GM18873 (cell line): ENCODE results near the gene CFAP97D2.
"Not testable (repeated sequence)": the region's sequence is repeated elsewhere in the genome, so short reads cannot be mapped to it uniquely, and the experiment has no call there.

Source experiments
- ATAC-seq: cut with Tn5 transposase; IDR thresholded peaks from one replicate; pipeline ENCODE4 v1.9.1; 2021; ENCODE audit warnings: mild to moderate bottlenecking, moderate library complexity, moderate number of reproducible peaks; ENCODE audit not compliant: unreplicated experiment, low FRiP score

The CFAP97D2 gene

DNA sequence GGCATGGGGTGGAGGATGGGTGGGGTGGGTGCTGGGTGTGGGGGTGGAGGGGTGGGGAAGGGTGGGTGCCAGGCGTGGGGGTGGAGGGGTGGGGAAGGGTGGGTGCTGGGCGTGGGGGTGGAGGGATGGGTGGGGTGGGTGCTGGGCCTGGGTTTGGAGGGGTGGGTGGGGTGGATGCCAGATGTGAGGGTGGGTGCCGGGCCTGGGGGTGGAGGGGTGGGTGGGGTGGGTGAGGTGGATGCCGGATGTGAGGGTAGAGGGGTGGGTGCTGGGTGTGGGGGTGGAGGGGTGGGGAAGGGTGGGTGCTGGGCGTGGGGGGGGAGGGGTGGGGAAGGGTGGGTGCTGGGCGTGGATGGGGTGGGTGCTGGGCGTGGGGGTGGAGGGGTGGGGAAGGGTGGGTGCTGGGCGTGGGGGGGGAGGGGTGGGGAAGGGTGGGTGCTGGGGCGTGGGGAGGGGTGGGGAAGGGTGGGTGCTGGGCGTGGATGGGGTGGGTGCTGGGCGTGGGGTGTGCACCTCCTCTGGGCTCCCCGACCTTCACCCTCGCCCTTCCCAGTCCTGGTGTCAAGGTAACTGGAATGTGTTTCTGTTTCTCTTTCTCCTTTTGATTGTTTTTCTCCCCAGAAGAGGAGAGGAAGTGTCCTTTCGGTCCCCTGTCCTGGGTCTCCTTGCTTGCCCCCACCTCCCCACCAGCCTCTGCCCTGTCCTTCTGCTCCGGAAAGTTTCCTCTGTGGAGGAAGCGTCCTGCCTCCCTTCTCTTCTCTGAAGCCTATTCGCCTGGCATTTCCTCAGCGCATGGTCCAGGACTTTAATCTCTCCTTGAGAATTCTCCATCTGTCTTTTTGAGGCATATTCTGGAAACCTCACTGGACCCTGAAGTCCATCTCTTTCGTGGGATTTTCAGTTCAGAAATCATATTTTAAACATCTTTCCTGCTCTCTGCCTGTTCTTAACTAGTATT lies 22.9 kb upstream of the CFAP97D2 start:
- ATAC-seq = no peak

DNA sequence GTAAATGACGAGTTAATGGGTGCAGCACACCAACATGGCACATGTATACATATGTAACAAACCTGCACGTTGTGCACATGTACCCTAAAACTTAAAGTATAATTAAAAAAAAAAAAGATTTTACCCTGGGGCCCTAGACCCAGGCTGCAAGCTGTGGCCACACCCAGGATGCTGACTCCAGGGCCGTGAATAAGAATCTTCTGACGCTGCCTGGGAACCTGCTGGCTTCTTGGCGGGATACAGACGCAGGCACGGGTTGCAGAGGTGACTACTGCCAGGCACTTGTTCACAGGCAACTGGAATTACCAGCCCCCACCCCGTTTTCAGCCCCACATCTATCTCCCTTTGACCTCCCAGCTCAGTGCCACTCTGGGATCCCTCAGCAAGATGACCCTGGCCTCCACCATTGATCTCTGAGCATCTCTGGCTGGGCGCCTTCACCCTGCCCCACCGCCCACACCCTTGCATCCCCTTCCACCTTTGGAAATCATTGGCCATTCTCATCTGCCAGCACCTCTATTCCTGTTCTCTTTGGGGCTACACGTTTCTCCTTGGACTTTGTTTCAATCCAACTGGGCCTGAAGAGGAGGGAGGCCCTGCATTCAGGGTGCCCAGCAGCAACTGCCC lies 21.1 kb upstream of the CFAP97D2 start:
- no peak for ATAC-seq

DNA sequence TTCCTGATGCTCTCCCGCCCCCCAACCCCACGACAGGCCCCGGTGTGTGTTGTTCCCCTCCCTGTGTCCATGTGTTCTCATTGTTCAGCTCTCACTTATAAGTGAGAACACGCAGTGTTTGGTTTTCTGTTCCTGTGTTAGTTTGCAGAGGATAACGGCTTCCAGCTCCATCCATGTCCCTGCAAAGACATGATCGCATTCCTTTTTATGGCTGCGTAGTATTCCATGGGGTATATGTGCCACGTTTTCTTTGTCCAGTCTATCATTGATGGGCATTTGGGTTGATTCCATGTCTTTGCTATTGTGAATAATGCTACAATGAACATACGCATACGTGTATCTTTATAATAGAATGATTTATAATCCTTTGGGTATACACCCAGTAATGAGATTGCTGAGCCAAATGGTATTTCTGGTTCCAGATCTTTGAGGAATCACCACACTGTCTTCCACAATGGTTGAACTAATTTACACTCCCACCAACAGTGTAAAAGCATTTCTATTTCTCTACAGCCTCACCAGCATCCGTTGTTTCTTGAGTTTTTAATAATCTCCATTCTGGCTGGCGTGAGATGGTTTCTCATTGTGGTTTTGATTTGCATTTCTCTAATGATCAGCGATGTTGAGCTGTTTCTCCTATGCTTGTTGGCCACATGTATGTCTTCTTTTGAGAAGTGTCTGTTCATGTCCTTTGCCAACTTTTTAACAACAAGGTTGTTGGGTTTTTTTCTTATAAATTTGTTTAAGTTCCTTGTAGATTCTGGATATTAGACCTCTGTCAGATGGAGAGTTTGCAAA lies 20.0 kb upstream of the CFAP97D2 start:
- not testable (repeated sequence) for ATAC-seq

DNA sequence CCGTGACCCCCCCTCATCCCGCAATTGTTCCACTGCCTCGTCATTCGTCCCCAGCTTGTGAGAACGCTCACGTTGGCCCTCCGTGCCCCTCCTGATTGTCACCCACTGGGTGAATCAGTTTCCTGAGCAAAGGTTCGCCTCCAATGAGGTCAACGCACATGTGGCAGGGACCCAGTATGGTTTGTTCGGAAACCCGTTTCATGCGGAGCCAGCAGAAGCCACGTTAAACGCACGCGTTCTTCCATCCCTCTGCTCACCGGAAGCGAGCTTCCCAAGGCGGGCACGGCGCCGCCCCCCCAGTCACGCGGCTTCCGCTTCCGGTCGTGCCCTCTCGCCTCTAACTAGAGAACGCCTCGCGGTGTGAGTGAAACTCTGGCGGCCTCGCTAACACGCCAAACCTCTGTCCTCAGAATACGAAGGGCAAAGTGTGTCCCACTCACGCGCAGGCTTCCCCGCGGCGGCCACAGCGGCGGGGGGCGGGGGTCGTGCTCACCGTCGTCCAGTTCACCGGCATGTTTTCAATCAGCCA lies 18.0 kb upstream of the CFAP97D2 start:
- no peak for ATAC-seq

DNA sequence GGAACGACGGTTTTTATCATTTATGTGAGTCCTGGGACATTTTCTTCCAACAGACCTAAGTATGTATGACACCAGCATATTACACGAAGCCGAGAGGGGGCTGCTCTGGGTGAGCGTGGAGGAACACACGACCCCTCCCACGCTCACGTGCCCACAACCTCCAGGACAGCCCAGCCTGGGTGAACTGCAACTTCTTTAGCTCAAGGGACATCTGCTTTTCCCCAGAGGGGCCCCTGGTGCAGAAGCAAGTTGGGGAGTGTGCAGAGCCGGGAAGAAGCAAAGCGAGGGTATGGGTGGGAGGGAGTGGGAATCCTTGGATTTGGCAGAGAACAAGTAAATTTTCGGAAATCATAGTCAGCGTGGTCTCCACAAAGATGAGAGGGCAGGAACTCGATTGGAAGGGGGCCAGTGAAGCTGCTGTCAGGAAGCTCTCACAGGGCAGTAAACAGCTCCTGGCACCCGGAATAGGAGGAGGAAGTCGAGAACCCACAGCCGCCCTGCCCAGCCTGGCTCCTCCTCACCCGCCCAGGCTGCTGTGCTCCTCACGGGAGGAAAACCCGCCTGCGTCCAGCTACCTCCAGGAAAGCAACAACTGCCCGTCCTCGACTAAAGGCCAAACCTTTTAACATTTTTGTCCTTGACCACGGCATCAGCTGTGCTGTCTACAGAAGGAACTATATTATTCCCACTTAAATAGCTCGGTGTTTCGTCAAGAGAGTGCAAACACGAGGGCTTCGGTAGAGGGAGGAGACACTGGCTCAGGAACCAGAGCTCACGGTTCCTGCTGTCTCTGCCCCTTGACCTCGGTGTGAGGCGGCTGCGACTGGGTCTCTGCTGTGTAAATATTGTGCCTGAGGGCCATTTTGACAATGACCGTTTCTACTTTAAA lies 17.2 kb upstream of the CFAP97D2 start:
- no peak for ATAC-seq

DNA sequence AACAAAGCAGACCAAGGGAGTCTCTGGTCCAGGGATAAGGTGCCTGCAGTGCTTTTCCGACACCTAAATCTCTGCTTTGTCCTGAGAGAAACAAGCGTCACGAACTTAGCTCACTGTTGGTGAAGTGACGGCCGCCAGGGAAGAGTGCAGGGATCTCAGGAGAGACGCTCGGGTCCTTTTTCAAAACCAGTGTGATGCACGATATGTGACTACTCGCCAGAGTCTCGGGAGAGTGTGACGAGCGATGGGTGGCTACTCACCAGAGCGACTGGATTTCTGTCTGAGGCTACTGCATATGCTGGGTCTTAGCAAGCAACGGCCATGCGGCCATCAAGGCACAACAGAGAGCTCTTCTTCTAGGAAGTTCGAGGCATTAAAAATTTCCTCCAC lies 16.5 kb upstream of the CFAP97D2 start:
- no peak for ATAC-seq

DNA sequence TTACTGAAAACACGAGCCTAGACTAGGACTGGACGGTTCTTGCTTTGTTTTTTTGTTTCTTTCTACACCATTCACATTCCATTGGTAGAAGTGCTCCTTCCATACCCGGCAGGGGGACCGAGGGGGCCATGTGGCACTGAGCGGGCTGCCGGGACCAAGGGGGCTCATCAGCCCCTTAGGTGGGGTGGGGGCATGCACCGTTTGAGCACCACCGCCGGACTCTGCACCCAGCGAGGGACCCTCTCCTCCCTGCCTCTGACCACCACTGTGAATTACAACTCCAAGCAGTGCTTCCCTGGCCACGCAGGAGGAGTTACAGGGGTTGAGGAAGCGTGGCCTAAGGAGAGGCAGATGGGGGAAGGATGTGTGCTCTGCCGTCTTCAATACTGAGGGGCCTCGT lies 15.0 kb upstream of the CFAP97D2 start:
- ATAC-seq = no peak

DNA sequence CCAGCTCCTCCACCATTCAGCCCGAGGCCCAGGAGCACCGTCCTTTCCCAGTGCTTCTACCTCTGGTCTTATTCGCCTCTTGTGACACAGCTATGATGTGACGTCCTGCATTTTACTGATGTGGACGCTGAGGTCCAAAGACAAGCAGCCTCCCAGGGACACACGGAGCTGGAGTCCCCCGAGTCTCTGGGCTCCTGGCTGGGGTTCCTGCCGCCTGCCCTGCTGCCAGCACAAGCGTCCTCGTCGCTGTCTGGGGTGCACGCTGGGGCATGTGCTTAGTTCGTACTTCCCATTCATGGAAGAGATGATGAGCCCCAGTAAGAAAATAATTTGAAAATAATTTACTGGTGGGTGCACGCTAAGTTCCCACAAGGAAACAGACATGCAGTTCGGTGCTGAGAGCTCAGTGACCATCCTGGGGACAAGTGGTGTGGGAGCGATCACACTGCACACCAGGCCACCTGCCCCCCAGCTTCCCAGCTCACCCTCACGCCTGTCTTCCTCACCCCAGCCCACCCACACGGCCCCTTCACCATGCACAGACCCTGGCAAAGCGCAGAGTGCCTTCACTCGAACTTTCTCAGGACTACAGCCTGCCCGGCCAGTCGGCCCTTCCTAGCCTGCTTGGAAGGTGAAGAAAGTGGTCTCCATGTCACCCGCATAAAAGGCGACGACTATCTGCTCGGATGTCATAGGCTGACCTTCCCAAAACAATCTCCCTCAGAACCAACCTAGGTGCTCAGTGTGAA lies 14.2 kb upstream of the CFAP97D2 start:
- ATAC-seq = no peak

DNA sequence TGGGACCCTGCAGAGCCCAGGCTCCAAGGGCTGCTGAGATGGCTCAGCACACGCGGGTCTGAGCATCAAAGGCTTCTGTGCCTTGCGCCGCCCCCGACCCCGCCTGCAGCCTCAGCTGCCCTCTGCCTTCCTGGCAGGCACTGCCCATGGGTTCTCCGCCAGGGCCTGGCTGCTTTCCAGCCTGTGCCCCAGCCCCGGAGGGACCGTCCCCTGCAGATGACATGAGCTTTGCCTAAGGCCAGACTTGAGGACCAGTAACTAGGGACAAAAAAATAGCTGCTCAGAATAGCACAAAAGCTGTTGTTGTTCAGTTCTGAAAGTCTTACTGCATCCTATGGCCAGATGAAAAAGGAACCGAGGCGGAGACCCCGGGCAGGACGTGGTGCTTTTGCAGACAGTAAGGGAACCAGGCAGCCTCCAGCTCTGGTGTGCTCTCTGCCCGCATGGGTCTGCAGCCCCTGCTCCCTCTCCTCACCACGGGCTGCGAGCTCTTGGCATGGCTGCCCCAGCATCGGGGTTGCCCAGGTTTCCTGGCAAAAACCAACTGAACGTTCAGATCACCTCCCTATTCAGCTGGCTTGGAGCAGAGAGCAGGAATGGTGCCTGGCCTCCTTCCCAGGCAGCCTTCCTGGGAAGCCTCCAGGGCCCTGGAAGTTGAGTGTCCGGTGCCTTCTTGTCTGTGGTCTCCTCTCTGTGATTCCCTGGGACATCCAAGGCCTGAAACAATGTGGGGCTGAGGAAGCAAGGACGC lies 12.5 kb upstream of the CFAP97D2 start:
- ATAC-seq = no peak

DNA sequence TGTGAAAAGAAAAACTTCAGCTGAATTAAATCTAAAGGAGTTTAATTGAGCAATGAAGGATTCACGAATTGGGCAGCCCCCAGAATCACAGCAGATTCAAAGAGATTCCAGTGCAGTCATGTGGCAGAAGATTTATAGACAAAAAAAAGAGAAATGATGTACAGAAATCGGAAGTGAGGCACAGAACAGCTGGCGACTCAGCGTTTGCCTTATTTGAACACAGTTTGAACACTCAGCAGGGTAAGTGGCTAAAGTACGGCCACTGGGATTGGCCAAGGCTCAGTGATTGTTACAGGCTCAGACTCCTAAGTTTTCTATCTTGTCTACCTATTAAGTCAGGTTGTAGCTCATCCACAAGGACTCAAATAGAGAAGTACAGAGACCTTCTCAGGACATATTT lies 11.6 kb upstream of the CFAP97D2 start:
- ATAC-seq = no peak

DNA sequence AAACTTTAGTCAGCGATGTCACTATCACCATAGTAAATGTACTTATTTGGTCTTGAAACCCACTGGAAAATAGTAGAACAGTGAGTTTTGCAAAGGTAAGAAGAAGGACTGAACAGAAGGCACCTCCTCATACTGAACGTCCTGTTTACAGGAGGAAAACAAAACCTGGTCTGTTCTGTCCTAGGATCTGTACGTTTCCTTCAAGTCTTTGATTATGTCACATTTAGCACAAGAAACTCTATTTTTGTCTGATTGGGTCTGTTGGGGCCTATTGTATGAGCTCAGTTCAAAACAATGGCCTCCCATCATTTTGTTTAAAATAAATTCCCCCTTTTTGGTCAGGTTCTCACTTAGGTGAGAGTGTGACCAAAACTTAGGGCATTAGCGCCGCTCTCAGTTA lies 11.2 kb upstream of the CFAP97D2 start:
- ATAC-seq = no peak

DNA sequence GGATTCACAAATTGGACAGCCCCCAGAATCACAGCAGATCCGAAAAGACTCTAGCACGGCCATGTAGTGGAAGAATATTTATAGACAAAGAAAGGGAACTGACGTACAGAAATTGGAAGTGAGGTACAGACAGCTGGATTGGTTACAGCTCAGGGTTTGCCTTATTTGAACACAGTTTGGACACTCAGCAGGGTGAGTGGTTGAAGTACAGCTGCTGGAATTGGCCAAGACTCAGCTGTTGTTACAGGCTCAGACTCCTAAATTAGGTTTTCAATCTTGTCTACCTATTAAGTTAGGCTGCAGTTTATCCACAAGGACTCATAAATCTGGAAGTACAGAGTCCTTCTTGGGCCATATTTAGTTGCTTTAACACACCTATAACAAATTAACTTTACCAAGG lies 5.8 kb upstream of the CFAP97D2 start:
- no peak for ATAC-seq

DNA sequence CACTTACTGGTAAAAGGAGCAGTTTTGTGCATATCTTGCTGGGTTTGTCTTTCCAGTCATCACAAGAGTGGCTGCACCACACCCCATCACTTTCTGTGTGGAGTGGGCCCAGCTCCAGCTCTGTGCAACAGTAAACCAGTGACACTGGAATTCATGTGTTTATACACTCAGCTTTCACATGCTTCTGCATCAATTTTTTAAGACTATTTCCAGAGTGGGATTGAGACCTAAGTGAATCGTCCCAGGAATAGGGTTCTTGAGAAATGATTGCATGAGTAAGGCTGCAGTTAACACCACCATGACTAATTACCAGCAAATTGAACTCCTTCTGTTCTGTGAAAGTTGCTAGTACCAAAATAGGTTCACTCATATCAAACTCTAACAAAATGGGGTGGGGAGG lies 5.3 kb upstream of the CFAP97D2 start:
- ATAC-seq = no peak

DNA sequence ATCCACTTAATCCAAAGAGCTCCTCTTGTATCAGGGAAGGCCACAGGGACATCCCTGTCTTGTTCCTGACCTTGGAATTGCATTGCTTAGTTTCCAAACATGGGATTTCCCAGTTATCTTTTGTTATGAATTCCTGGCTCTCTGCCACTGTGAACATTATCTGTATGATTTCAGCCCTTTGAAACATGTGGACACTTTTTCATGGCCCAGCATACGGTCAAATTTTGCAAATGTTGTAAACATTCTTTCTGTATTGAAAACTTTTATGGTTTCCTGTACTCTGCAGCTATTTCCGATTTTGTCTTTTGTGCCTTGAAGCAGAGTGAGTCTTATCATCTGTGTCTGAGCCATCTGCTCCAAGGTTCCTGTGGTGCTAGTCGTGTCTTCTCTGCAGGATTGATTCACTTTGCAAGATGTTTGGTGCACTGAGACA lies 4.5 kb upstream of the CFAP97D2 start:
- no peak for ATAC-seq

DNA sequence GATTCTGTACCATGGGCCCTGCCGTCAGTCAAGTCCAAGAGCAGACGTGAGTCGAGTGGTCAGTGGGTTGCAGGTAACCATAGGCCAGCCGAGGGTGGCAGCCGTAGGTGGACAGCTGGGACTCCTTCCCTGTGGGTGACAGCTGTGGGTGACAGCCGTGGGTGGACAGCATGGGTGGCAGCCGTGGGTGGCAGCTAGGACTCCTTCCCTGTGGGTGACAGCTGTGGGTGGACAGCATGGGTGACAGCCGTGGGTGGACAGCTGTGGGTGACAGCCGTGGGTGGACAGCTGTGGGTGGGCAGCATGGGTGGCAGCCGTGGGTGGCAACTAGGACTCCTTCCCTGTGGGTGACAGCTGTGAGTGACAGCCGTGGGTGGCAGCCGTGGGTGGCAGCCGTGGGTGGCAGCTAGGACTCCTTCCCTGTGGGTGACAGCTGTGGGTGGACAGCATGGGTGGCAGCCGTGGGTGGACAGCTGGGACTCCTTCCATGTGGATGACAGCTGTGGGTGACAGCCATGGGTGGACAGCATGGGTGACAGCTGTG lies 2.6 kb upstream of the CFAP97D2 start:
- not testable (repeated sequence) for ATAC-seq

DNA sequence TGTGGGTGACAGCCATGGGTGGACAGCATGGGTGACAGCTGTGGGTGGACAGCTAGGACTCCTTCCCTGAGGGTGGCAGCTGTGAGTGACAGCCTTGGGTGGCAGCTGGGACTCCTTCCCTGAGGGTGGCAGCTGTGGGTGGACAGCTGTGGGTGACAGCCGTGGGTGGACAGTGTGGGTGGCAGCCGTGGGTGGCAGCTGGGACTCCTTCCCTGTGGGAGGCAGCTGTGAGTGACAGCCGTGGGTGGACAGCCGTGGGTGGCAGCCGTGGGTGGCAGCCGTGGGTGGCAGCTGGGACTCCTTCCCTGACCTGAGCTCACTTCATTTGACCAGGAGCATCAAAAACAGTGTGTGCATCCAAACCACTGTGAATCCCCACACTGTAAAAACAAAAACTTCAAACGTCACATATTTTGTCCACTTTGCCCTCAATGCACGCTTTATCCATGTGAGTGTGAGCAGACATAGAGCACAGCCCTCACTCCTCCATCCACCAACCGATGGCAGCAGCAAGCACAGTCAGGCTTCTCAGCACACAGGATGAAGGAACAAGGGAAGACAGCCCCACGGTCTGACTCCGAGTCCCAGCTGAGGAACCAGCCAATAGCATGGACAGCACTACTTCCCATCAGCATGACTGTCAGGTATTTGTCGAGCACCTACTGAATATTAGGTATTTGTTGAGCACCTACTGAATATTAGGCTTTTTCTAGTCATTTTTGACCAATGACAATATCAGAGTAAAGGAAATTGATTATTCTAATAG lies 1.6 kb upstream of the CFAP97D2 start:
- ATAC-seq = no peak

DNA sequence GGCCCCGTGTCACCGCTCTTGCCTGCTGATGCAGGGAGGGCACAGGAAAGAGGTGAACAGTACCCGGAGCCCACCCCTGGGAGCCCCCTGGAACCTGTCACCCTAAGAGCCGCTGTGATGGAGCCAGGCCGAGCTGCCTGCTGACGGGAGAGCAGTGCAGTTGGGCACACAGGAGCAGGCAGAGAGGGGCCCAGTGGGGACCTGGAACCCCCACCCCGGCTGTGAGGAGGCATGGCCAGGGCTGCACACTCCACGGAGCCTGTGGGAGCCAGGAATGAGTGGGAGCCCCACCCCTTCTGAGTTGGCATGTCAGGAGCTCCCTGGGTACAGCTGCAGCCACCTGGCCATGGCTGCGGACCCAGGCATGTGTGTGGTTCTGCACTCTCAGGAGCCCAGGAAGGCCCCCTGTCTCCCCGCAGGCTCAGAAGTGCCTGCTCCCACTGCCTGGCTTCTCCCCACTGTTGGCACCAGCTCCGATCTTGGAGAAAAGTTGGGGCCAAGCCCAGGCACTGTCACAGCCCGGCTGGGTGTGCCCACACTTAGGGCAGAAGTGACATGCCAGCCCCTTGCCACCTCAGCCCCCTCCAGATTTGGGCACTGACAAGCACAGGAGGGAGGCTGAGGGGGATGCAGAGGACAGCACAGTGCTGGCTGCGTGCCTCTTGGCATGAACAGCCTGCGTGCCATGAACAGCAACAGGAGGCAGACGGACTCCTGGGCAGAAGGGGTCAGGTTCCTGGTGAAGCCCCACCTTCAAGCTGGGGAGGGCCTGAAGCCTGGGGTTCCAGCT lies 6.3 kb downstream of the CFAP97D2 start:
- ATAC-seq = no peak
